Glutamatergic neuron (in vitro differentiated cells): ENCODE measurements around the gene WDR88. TPM values are rescaled to one million over a fixed set of nuclear protein-coding genes. Genes with fewer than 3 reads are reported as not detected.

Experiments
- DNase-seq: peaks from one replicate; pipeline ENCODE4 v3.0.0; 2022
- H3K27ac Mint-ChIP-seq: one replicate; pipeline ENCODE4 v1.8.0; 2020; ENCODE audit warnings: mild to moderate bottlenecking, mixed read lengths, inconsistent platforms; ENCODE audit not compliant: unreplicated experiment
- H3K27me3 Mint-ChIP-seq: one replicate; pipeline ENCODE4 v1.8.0; 2020; ENCODE audit warnings: mild to moderate bottlenecking, moderate library complexity, mixed read lengths, inconsistent platforms; ENCODE audit not compliant: unreplicated experiment
- H3K36me3 Mint-ChIP-seq: one replicate; pipeline ENCODE4 v1.8.0; 2020; ENCODE audit warnings: mild to moderate bottlenecking, mixed read lengths, inconsistent platforms; ENCODE audit not compliant: unreplicated experiment
- H3K4me1 Mint-ChIP-seq: one replicate; pipeline ENCODE4 v1.8.0; 2020; ENCODE audit warnings: mild to moderate bottlenecking, low read depth, mixed read lengths, inconsistent platforms; ENCODE audit not compliant: unreplicated experiment
- H3K4me3 Mint-ChIP-seq: one replicate; pipeline ENCODE4 v1.8.0; 2020; ENCODE audit warnings: mild to moderate bottlenecking, mixed read lengths, inconsistent platforms; ENCODE audit not compliant: unreplicated experiment
- H3K9me3 Mint-ChIP-seq: one replicate; pipeline ENCODE4 v1.8.0; 2020; ENCODE audit warnings: mild to moderate bottlenecking, moderate library complexity, mixed read lengths, inconsistent platforms; ENCODE audit not compliant: unreplicated experiment
- CTCF ChIP-seq: fragments of 200-600 bp; sonication (generic); IDR thresholded peaks from one replicate; pipeline ENCODE4 v1.5.0; 2021; ENCODE audit not compliant: partially characterized antibody, unreplicated experiment
- total RNA-seq: library from RNA; stranded (reverse); fragmentation: NEBNext Ultra II Directional; extraction: Animal tissue kit (Norgen Biotek cat#: 25700); gene quantifications from one replicate; pipeline ENCODE4 v1.2.1, GENCODE V29; 2021; ENCODE audit not compliant: unreplicated experiment

Gene WDR88
- total RNA-seq, 1 donor from 2014 or later = not detected

- Mint-ChIP-seq H3K9me3 (no peaks in the 10 kb centered on the region), H3K4me3 (peak overlapping the region; percentile 43), H3K4me1 (no peaks in the 10 kb centered on the region), H3K27me3 (no peaks in the 10 kb centered on the region), H3K27ac (no peak overlapping the region), H3K36me3 (no peaks in the 10 kb centered on the region)
- no peak for TF ChIP-seq CTCF
- DNase-seq = no peak
Observed at GRCh38 chr19:33139165-33139564, 7.3 kb downstream of the WDR88 start.

DNA sequence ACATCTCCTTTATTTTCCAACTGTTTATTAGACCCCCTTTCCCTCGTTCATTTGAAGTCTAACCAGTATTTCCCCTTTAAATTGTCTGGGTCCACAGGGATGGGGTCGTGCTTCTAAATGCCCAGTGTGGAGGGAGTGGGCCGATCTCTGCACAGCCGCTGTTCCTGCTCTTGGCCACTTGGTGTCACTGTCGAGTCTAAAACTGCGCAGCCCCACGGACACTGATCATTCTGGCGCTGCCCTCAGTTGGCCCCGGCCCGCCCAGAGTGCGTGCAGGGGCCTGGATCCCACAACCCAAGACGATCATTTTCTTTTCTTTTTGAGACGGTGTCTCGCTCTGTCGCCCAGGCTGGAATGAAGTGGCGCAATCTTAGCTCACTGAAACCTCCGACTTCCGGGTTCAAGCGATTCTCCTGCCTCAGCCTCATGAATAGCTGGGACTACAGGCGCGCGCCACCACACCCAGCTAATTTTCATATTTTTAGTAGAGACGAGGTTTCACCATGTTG lies 12.0 kb downstream of the WDR88 start:
- no peak overlapping the region for H3K27ac Mint-ChIP-seq
- peaks cover 3% of the 10 kb centered on the region for H3K27me3 Mint-ChIP-seq
- no peaks in the 10 kb centered on the region for H3K36me3 Mint-ChIP-seq
- H3K4me3 Mint-ChIP-seq = no peak overlapping the region
- no peaks in the 10 kb centered on the region for H3K9me3 Mint-ChIP-seq
- DNase-seq = peak; percentile 72
- peak; percentile 86 for TF ChIP-seq CTCF
- no peaks in the 10 kb centered on the region for H3K4me1 Mint-ChIP-seq

DNA sequence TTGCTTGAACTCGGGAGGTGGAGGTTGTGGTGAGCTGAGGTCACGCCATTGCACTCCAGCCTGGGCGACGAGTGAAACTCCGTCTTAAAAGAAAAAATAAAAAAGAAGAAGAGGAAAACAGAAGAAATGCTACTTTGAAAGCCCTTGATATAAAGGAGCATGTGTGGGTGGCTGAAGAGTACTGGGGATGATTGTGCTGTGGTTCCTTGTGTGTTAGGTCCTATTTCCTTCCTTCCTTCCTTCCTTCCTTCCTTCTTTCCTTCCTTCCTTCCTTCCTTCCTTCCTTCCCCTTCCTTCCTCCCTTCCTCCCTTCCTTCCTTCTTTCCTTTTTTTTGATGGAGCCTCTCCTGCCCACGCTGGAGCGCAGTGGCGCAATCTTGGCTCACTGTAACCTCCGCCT lies 14.3 kb downstream of the WDR88 start:
- H3K4me3 Mint-ChIP-seq = no peak overlapping the region
- TF ChIP-seq CTCF = no peak
- peaks cover 3% of the 10 kb centered on the region for H3K27me3 Mint-ChIP-seq
- H3K4me1 Mint-ChIP-seq = no peaks in the 10 kb centered on the region
- no peaks in the 10 kb centered on the region for H3K36me3 Mint-ChIP-seq
- no peak overlapping the region for H3K27ac Mint-ChIP-seq
- DNase-seq = no peak
- H3K9me3 Mint-ChIP-seq = no peaks in the 10 kb centered on the region

DNA sequence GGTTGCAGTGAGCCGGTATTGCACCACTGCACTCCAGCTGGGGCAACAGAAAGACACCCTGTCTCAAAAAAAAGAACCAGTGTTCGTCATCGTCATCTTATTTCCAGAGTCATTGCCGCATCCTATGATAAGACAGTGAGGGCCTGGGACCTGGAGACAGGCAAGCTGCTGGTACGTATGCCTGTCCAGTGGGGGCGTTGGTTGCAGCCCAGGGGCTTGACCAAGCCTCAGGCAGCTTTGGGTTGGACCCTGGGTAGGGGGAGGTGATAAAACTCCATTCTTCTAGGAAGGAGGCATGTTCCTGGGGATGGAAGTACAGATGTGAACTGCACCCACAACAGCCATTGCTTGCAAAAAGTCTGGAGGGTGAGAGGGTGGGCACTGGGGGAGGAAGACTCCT lies 15.6 kb downstream of the WDR88 start:
- TF ChIP-seq CTCF = no peak
- DNase-seq = no peak
- H3K9me3 Mint-ChIP-seq = no peaks in the 10 kb centered on the region
- H3K36me3 Mint-ChIP-seq = no peaks in the 10 kb centered on the region
- H3K4me3 Mint-ChIP-seq = no peak overlapping the region
- H3K27me3 Mint-ChIP-seq = peaks cover 3% of the 10 kb centered on the region
- H3K27ac Mint-ChIP-seq = no peak overlapping the region
- no peaks in the 10 kb centered on the region for H3K4me1 Mint-ChIP-seq

DNA sequence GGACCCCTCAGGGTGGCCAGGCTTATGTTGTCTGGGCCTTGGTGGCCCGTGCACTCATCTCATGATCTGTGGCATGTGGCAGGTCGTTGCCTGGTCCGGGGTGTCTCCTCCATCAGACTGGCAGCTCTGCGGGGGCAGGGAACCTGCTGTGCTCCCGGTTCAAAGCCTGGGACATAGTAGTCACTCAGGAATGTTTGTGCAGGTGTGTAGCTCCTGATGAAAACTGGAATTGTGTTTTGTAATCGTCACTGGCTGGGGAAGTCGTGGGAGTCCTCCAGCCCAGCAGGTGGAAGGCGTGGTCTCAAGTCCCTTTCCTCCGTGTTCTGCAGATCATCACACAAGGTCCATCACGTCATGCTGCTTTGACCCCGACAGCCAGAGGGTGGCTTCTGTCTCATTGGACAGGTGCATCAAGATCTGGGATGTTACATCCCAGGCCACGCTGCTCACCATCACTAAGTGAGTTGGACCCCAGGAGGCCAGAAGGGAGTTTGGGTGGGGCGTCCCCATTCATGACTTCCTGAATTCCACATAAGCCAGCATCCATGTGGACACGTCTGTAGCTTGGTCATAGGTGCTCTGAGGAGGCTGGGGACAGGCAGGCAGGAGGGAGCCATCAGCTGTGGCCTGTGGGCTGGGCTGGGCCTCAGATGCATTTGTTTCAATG lies 19.1 kb downstream of the WDR88 start:
- peaks cover 6% of the 10 kb centered on the region for H3K27me3 Mint-ChIP-seq
- no peak for TF ChIP-seq CTCF
- H3K4me1 Mint-ChIP-seq = no peaks in the 10 kb centered on the region
- no peaks in the 10 kb centered on the region for H3K9me3 Mint-ChIP-seq
- H3K36me3 Mint-ChIP-seq = no peaks in the 10 kb centered on the region
- DNase-seq = no peak
- H3K4me3 Mint-ChIP-seq = no peak overlapping the region
- no peak overlapping the region for H3K27ac Mint-ChIP-seq
